ENCODE data around the gene KPNB1.

Gene KPNB1

GRCh38 chr17:47730681-47731080, 81.0 kb downstream of the KPNB1 start:
- H3K4me3 ChIP-seq (ENCODE audit: low read depth, low read length): no peak overlapping the region
- TF ChIP-seq, protein P1, sequence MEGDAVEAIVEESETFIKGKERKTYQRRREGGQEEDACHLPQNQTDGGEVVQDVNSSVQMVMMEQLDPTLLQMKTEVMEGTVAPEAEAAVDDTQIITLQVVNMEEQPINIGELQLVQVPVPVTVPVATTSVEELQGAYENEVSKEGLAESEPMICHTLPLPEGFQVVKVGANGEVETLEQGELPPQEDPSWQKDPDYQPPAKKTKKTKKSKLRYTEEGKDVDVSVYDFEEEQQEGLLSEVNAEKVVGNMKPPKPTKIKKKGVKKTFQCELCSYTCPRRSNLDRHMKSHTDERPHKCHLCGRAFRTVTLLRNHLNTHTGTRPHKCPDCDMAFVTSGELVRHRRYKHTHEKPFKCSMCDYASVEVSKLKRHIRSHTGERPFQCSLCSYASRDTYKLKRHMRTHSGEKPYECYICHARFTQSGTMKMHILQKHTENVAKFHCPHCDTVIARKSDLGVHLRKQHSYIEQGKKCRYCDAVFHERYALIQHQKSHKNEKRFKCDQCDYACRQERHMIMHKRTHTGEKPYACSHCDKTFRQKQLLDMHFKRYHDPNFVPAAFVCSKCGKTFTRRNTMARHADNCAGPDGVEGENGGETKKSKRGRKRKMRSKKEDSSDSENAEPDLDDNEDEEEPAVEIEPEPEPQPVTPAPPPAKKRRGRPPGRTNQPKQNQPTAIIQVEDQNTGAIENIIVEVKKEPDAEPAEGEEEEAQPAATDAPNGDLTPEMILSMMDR (IDR thresholded peaks at IDR 0.05; ENCODE audit: borderline replicate concordance, insufficient read depth, low read depth, low read length): no peak

GRCh38 chr17:47731396-47731795, 81.7 kb downstream of the KPNB1 start:
- TF ChIP-seq, protein P1 (IDR thresholded peaks at IDR 0.05; ENCODE audit: borderline replicate concordance, insufficient read depth, low read depth, low read length): no peak
- H3K4me3 ChIP-seq (ENCODE audit: low read depth, low read length): no peak overlapping the region

DNA sequence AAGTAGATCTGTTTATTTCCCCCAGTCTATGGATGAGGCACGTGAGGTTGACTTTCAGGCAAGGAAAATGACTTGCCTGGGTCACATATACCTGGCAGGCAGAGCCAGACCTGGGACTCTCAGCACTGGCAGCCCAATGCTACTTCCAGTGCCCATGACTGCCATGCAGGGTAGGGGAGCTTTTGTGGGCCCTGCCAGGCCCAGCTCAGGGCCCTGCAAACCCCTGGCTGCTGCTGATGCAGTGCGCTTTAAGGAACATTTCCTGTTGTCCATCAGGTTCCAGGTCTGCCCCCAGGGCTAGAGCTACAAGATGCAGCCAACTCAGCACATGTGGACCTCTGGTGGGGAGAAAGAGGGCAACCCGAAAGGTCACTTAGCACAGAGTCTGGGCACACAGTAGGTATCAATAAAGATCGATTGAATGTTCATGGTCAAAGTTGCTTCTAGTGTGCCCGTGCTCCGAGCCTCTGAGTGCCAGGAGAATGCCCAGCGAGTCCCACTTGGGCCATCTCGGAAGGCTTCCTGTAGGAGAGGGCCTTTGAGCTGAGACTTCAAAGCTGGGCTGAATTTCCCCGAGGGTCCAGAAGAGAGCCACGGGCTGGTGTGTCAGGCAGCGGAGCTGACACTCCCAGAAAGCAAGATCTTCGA, 82.8 kb downstream of the KPNB1 start:
- TF ChIP-seq, protein P1 (IDR thresholded peaks at IDR 0.05; ENCODE audit: borderline replicate concordance, insufficient read depth, low read depth, low read length): no peak
- no peak overlapping the region for H3K4me3 ChIP-seq (ENCODE audit: low read depth, low read length)

DNA sequence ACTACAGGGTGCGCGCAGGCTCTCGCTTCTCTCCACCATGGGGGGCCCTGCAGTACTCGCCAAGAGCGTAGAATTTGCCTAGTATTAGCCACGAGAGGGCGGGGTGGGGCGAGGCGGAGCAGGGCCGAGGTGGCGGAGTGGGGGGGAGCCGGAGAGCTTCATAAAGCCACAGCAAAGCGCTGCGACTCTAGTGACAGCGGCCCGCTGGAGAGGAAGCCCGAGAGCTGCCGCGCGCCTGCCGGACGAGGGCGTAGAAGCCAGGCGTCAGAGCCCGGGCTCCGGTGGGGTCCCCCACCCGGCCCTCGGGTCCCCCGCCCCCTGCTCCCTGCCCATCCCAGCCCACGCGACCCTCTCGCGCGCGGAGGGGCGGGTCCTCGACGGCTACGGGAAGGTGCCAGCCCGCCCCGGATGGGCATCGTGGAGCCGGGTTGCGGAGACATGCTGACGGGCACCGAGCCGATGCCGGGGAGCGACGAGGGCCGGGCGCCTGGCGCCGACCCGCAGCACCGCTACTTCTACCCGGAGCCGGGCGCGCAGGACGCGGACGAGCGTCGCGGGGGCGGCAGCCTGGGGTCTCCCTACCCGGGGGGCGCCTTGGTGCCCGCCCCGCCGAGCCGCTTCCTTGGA, 83.4 kb downstream of the KPNB1 start, which contains the start of gene TBX21:
Gene TBX21, plus strand, starts transcription at position 190 of the 627 bp plus-strand sequence. Its CDS starts 219 bp downstream, at position 409.
- H3K4me3 ChIP-seq (ENCODE audit: low read depth, low read length): peak within 1 kb of the TSS; percentile 36
- TF ChIP-seq, protein P1 (IDR thresholded peaks at IDR 0.05; ENCODE audit: borderline replicate concordance, insufficient read depth, low read depth, low read length): peak; percentile 52; the same call in 1 of the 2 replicates

GRCh38 chr17:47733674-47734410, 84.1 kb downstream of the KPNB1 start:
- H3K4me3 ChIP-seq (ENCODE audit: low read depth, low read length): peak overlapping the region; percentile 36
- TF ChIP-seq, protein P1 (IDR thresholded peaks at IDR 0.05; ENCODE audit: borderline replicate concordance, insufficient read depth, low read depth, low read length): no peak

DNA sequence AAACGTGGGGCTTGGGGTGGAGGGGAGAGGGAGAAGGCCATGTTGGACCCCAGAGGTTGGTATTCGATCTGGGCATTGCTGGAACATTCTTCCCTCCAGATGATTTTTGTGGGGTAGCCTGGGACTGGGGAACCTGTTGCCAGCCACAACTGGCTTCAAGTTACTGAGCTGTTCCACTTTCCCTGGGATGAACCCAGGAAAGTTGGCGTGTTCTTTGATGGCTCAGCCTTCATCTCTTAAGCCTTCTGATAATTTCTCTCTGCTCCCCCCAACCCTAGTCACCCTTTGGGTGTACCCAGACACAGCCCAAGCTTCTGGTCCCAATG, 85.4 kb downstream of the KPNB1 start:
- TF ChIP-seq, protein P1 (IDR thresholded peaks at IDR 0.05; ENCODE audit: borderline replicate concordance, insufficient read depth, low read depth, low read length): no peak
- no peak overlapping the region for H3K4me3 ChIP-seq (ENCODE audit: low read depth, low read length)
